SK-N-SH treated with all-trans-retinoic acid at 6 μM for 48 hours (cell line): ENCODE measurements around the gene TGM3.

Source experiments
- ARNTL ChIP-seq: fragments of 450-650 bp; formaldehyde crosslinking; IDR thresholded peaks from 2 replicates; pipeline ENCODE4 v1.5.0; 2020; ENCODE audit warnings: low read depth, mild to moderate bottlenecking, moderate library complexity, borderline replicate concordance
- CSDC2 ChIP-seq: fragments of 250-450 bp; sonication (Bioruptor Pico); IDR thresholded peaks from 2 replicates; pipeline ENCODE4 v1.5.0; 2020; ENCODE audit warnings: mild to moderate bottlenecking, moderate library complexity
- ESRRG ChIP-seq: fragments of 250-450 bp; sonication (Bioruptor Pico); IDR thresholded peaks from 2 replicates; pipeline ENCODE4 v1.6.1; 2021; ENCODE audit warnings: mild to moderate bottlenecking
- GLIS3 ChIP-seq: fragments of 250-450 bp; sonication (Bioruptor Pico); IDR thresholded peaks from 2 replicates; pipeline ENCODE4 v1.5.0; 2020; ENCODE audit warnings: mild to moderate bottlenecking, moderate library complexity
- OSR1 ChIP-seq: fragments of 250-450 bp; sonication (Bioruptor Pico); IDR thresholded peaks from 2 replicates; pipeline ENCODE4 v1.8.0; 2022; ENCODE audit warnings: moderate library complexity, mild to moderate bottlenecking, inconsistent platforms
- PPARA ChIP-seq: fragments of 250-450 bp; sonication (Bioruptor Pico); IDR thresholded peaks from 2 replicates; pipeline ENCODE4 v1.5.0; 2020; ENCODE audit warnings: mild to moderate bottlenecking, borderline replicate concordance
- RARB ChIP-seq: fragments of 250-450 bp; sonication (Bioruptor Pico); IDR thresholded peaks from 2 replicates; pipeline ENCODE4 v1.8.0; 2021; ENCODE audit warnings: mild to moderate bottlenecking, moderate library complexity
- SNAI2 ChIP-seq: fragments of 250-450 bp; sonication (Bioruptor Pico); IDR thresholded peaks from 2 replicates; pipeline ENCODE4 v1.5.0; 2020; ENCODE audit warnings: mild to moderate bottlenecking, moderate library complexity
- ZNF70 ChIP-seq: fragments of 450-650 bp; formaldehyde crosslinking; IDR thresholded peaks from 2 replicates; pipeline ENCODE4 v1.5.0; 2020; ENCODE audit warnings: mild to moderate bottlenecking, moderate library complexity
- TF ChIP-seq, protein P1 (sequence below): fragments of 250-450 bp; sonication (Bioruptor Pico); IDR thresholded peaks from 2 replicates; pipeline ENCODE4 v1.5.1; 2020; ENCODE audit warnings: low read depth, mild to moderate bottlenecking, moderate library complexity
- TF ChIP-seq, protein P2 (sequence below): fragments of 250-450 bp; sonication (Bioruptor Pico); IDR thresholded peaks from 2 replicates; pipeline ENCODE4 v1.5.0; 2020; ENCODE audit warnings: mild to moderate bottlenecking, moderate library complexity
- TF ChIP-seq, protein P3 (sequence below): fragments of 250-450 bp; sonication (Bioruptor Pico); IDR thresholded peaks from 2 replicates; pipeline ENCODE4 v1.8.0; 2020; ENCODE audit warnings: mild to moderate bottlenecking, moderate library complexity, borderline replicate concordance

DNA sequence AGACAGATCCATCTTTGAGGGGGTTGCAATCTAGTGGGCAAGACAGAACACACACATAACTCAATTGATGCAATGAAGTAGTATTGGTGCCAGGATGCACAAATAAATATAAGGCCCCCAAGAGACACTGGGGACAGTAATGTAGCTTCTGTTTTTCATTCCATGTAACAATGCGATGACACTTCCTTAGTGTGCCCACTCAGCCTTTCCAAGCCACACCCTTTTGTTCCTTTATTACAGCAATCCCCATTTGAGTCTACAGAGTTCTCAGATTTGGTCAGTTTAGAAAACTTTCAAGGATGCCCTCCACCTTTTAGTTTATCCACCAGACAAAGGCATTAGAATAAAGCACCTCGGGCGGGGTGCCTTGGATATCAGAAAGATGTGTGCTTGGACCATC is 15.5 kb downstream of the TGM3 start:
- TF ChIP-seq ZNF70 (CRISPR knock-in tag) = no peak
- TF ChIP-seq CSDC2 (CRISPR knock-in tag) = no peak
- no peak for TF ChIP-seq ESRRG (CRISPR knock-in tag)
- TF ChIP-seq, protein P1, sequence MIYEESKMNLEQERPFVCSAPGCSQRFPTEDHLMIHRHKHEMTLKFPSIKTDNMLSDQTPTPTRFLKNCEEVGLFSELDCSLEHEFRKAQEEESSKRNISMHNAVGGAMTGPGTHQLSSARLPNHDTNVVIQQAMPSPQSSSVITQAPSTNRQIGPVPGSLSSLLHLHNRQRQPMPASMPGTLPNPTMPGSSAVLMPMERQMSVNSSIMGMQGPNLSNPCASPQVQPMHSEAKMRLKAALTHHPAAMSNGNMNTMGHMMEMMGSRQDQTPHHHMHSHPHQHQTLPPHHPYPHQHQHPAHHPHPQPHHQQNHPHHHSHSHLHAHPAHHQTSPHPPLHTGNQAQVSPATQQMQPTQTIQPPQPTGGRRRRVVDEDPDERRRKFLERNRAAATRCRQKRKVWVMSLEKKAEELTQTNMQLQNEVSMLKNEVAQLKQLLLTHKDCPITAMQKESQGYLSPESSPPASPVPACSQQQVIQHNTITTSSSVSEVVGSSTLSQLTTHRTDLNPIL (CRISPR knock-in tag) = no peak
- no peak for TF ChIP-seq PPARA
- TF ChIP-seq, protein P2, sequence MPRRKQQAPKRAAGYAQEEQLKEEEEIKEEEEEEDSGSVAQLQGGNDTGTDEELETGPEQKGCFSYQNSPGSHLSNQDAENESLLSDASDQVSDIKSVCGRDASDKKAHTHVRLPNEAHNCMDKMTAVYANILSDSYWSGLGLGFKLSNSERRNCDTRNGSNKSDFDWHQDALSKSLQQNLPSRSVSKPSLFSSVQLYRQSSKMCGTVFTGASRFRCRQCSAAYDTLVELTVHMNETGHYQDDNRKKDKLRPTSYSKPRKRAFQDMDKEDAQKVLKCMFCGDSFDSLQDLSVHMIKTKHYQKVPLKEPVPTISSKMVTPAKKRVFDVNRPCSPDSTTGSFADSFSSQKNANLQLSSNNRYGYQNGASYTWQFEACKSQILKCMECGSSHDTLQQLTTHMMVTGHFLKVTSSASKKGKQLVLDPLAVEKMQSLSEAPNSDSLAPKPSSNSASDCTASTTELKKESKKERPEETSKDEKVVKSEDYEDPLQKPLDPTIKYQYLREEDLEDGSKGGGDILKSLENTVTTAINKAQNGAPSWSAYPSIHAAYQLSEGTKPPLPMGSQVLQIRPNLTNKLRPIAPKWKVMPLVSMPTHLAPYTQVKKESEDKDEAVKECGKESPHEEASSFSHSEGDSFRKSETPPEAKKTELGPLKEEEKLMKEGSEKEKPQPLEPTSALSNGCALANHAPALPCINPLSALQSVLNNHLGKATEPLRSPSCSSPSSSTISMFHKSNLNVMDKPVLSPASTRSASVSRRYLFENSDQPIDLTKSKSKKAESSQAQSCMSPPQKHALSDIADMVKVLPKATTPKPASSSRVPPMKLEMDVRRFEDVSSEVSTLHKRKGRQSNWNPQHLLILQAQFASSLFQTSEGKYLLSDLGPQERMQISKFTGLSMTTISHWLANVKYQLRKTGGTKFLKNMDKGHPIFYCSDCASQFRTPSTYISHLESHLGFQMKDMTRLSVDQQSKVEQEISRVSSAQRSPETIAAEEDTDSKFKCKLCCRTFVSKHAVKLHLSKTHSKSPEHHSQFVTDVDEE (CRISPR knock-in tag) = no peak
- TF ChIP-seq, protein P3, sequence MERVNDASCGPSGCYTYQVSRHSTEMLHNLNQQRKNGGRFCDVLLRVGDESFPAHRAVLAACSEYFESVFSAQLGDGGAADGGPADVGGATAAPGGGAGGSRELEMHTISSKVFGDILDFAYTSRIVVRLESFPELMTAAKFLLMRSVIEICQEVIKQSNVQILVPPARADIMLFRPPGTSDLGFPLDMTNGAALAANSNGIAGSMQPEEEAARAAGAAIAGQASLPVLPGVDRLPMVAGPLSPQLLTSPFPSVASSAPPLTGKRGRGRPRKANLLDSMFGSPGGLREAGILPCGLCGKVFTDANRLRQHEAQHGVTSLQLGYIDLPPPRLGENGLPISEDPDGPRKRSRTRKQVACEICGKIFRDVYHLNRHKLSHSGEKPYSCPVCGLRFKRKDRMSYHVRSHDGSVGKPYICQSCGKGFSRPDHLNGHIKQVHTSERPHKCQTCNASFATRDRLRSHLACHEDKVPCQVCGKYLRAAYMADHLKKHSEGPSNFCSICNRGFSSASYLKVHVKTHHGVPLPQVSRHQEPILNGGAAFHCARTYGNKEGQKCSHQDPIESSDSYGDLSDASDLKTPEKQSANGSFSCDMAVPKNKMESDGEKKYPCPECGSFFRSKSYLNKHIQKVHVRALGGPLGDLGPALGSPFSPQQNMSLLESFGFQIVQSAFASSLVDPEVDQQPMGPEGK (CRISPR knock-in tag) = no peak
- no peak for TF ChIP-seq ARNTL (CRISPR knock-in tag)
- no peak for TF ChIP-seq SNAI2 (CRISPR knock-in tag)
- TF ChIP-seq RARB = no peak
- no peak for TF ChIP-seq GLIS3 (CRISPR knock-in tag)
- TF ChIP-seq OSR1 (CRISPR knock-in tag) = no peak
